ENCODE measurements around the gene SLC38A3. TPM values are rescaled to one million over a fixed set of nuclear protein-coding genes. Genes with fewer than 3 reads are reported as not detected.
"Not testable (repeated sequence)": the region's sequence is repeated elsewhere in the genome, so short reads cannot be mapped to it uniquely, and the experiment has no call there.

The SLC38A3 gene
- total RNA-seq, 2 experiments from 2014 or later, result 0.22 TPM; not detected in 1

DNA sequence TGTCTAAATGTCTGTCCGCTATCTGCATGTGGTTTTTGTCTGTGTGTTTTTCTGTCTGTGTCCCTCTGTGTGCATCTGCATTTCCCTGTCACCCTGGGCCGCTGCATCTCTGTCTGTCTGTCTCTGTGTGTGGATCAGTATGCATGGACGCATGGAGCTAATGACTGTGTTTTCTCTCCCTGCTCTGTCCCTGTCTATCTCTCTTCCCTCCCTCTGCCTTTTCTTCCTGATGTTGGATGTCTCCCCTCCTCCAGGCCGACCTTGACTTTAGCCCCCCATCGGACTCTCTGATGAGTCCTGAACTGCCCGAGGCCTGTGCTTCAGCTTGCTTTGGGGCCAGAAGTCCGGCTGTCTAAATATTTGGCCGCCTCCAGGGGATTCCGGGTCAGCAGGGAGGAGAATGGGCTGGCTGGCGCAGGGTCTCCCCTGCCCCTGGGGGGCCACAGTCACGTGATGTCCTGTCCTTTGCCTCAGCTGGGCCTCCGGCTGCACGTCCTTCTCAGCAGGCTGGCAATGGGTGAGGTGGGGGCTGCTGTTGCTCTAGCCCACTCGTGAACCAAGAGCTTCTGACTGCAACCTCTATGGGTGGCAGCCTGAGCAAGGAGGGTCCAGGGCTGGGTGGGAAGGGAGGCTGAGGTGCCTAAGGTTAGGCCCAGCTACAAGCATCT is 3.7 kb downstream of the SLC38A3 start:
- Mint-ChIP-seq H3K27me3 (peaks cover 27% of the 10 kb centered on the region), H3K9me3 (no peaks in the 10 kb centered on the region), H3K36me3 (ENCODE audit: low read depth) (no peaks in the 10 kb centered on the region), H3K4me3 (no peak overlapping the region), H3K4me1 (ENCODE audit: low read depth) (peaks cover 4% of the 10 kb centered on the region), H3K27ac (no peak overlapping the region)
- TF ChIP-seq, protein P1, sequence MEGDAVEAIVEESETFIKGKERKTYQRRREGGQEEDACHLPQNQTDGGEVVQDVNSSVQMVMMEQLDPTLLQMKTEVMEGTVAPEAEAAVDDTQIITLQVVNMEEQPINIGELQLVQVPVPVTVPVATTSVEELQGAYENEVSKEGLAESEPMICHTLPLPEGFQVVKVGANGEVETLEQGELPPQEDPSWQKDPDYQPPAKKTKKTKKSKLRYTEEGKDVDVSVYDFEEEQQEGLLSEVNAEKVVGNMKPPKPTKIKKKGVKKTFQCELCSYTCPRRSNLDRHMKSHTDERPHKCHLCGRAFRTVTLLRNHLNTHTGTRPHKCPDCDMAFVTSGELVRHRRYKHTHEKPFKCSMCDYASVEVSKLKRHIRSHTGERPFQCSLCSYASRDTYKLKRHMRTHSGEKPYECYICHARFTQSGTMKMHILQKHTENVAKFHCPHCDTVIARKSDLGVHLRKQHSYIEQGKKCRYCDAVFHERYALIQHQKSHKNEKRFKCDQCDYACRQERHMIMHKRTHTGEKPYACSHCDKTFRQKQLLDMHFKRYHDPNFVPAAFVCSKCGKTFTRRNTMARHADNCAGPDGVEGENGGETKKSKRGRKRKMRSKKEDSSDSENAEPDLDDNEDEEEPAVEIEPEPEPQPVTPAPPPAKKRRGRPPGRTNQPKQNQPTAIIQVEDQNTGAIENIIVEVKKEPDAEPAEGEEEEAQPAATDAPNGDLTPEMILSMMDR (IDR thresholded peaks at IDR 0.05), result no peak
- intact Hi-C loops (cut with micrococcal nuclease), result no loop called here
- ChIA-PET POLR2A (no interaction called here), CTCF (interaction anchor here (1.2 to 6.0 kb wide), 2 partner anchors 14 to 17 kb away, joined by 3 to 28 read pairs; no protein-coding TSS in a partner anchor)
- no peak for DNase-seq
- ATAC-seq, result no peak

DNA sequence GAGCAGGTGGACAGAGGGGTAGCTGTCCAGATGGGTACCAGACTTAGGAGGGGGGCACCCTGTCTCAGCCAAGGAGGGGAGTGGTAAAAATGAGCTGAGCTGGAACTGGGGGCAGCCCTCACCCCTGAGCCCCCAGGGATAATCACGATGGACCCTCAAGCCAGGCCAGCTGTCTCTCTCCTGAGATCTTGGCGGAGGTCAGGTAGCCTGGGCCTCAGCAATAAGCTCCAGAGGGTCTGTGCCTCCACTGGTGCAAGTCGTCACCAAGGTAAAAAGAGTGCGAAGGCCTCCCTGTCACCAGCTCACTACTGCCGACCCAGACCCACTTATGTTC is 5.1 kb downstream of the SLC38A3 start:
- no peaks in the 10 kb centered on the region for H3K36me3 Mint-ChIP-seq (ENCODE audit: low read depth)
- DNase-seq (no peak), ATAC-seq (no peak)
- TF ChIP-seq, protein P1 (IDR thresholded peaks at IDR 0.05), result no peak
- POLR2A ChIA-PET, result no interaction called here
- H3K4me3 Mint-ChIP-seq, result no peak overlapping the region
- CTCF ChIA-PET, result interaction anchor here (0.7 to 6.0 kb wide), 5 partner anchors 9 to 88 kb away, joined by 3 to 28 read pairs (median 3); no protein-coding TSS in a partner anchor
- intact Hi-C loops (cut with micrococcal nuclease), result no loop called here
- H3K4me1 Mint-ChIP-seq (ENCODE audit: low read depth), result peaks cover 4% of the 10 kb centered on the region
- no peak overlapping the region for H3K27ac Mint-ChIP-seq
- peaks cover 18% of the 10 kb centered on the region for H3K27me3 Mint-ChIP-seq
- no peaks in the 10 kb centered on the region for H3K9me3 Mint-ChIP-seq

DNA sequence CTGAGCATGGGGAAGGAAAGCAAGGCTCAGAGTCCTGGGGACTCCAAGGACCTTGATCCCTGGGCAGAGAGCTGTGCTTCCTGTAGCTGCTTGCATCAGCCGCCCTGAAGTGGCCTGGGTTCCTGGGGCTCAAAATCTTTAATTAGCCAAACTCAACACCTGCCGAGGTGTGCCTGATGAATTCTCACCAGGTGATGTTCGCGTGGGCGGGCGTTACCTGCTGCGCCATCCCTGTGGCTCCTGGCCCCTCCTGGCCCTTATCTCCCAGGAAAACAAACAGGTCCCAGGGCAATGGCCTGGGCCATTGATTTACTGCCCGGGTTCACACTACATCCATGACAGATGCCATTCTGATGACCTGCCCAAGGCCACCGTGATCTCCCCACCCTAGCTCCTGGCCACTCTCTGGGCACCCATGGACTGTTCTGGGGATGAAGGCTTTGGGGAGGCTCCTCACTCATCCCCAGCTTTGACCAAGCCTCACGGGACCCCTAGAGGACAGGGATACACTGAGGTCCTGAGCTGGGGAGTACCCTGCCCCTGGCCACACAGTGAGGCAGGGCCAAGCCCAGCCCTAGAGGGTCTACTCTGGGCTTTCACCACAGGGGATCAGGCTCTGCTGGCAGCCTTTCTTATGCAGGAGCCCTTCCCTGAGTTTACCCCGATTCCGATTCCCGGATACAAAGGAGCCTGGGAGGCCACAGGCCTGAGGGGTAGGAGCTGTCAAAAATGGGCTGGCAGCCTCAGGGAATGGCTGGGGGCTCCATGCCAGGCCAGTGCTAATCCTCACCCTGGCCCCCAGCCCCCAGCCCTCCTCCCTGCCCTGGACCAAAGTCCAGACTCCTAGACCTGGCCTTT is 5.7 kb downstream of the SLC38A3 start:
- TF ChIP-seq, protein P1 (IDR thresholded peaks at IDR 0.05), result no peak
- peaks cover 18% of the 10 kb centered on the region for H3K27me3 Mint-ChIP-seq
- intact Hi-C loops (cut with micrococcal nuclease), result no loop called here
- no peak for DNase-seq
- no peak overlapping the region for H3K27ac Mint-ChIP-seq
- H3K36me3 Mint-ChIP-seq (ENCODE audit: low read depth), result no peaks in the 10 kb centered on the region
- H3K4me3 Mint-ChIP-seq, result no peak overlapping the region
- H3K9me3 Mint-ChIP-seq, result no peaks in the 10 kb centered on the region
- ChIA-PET POLR2A (no interaction called here), CTCF (interaction anchor here (0.7 to 6.0 kb wide), 7 partner anchors 8 to 88 kb away, joined by 3 to 28 read pairs (median 3); no protein-coding TSS in a partner anchor)
- no peak for ATAC-seq
- peaks cover 4% of the 10 kb centered on the region for H3K4me1 Mint-ChIP-seq (ENCODE audit: low read depth)

DNA sequence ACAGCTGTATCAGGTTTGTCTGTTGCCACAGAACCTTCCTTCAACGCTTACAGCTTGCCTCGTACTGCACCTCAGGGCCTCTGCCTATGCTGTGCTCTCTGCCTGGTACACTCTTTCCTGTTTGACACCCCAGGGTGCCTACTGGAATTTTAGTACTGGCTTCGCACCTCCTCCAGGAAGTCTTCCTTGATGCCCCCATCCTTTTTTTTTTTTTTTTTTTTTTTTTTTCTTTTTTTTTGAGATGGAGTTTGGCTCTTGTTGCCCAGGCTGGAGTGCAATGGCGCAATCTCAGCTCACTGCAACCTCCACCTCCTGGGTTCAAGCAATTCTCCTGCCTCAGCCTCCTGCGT is 6.3 kb downstream of the SLC38A3 start:
- H3K4me1 Mint-ChIP-seq (ENCODE audit: low read depth); H3K36me3 Mint-ChIP-seq (ENCODE audit: low read depth); intact Hi-C loops (cut with micrococcal nuclease); H3K9me3 Mint-ChIP-seq; H3K27ac Mint-ChIP-seq; ATAC-seq; DNase-seq; H3K4me3 Mint-ChIP-seq: not testable (repeated sequence)
- peaks cover 16% of the 10 kb centered on the region for H3K27me3 Mint-ChIP-seq
- CTCF ChIA-PET, result interaction anchor here (0.7 to 2.4 kb wide), 8 partner anchors 8 to 89 kb away, joined by 3 to 22 read pairs (median 4); no protein-coding TSS in a partner anchor
- POLR2A ChIA-PET, result interaction anchor here (0.9 kb wide), 1 partner anchor 8 kb away, joined by 3 read pairs; no protein-coding TSS in a partner anchor

DNA sequence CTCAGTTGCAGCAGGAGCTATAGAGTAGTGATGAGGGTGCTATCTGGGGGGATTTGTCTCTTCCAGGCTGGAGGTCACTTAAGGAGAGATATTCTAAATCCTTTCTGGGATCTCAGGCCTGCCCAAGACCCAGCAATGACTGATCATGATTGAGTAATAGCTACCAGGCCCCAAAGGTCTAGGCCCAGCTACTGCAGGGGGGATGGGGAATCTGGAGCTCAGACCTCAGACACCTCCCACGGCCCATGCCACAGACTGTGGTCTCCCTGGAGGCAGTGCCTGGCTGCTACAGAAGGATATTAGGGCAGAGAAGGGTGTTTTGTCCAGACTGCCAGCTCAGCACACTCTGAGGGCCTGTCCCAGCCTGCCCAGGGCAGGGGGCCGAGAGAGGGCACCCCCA is 6.9 kb downstream of the SLC38A3 start:
- ChIA-PET CTCF (interaction anchor here (0.7 to 2.4 kb wide), 5 partner anchors 9 to 18 kb away, joined by 3 to 22 read pairs (median 4); no protein-coding TSS in a partner anchor), POLR2A (interaction anchor here (0.9 kb wide), 1 partner anchor 9 kb away, joined by 3 read pairs; no protein-coding TSS in a partner anchor)
- Mint-ChIP-seq H3K4me3 (no peak overlapping the region), H3K36me3 (ENCODE audit: low read depth) (no peaks in the 10 kb centered on the region), H3K27ac (no peak overlapping the region), H3K9me3 (no peaks in the 10 kb centered on the region), H3K4me1 (ENCODE audit: low read depth) (peaks cover 4% of the 10 kb centered on the region), H3K27me3 (peaks cover 10% of the 10 kb centered on the region)
- DNase-seq (peak; percentile 88), ATAC-seq (peak; percentile 93)
- intact Hi-C loops (cut with micrococcal nuclease), result no loop called here
- TF ChIP-seq, protein P1 (IDR thresholded peaks at IDR 0.05), result no peak

Data from activated CD8-positive, alpha-beta T cell treated with anti-CD3 and anti-CD28 coated beads for 36 hours (primary cell).